KBM-7 (cell line): ENCODE measurements around the gene TEDC2.

Experiments used
- DNase-seq: peaks from one replicate; pipeline ENCODE4 v3.0.0-alpha.2; 2015
- in situ Hi-C: fragments of 300-500 bp; cut with MboI; formaldehyde crosslinking; loops from 2 replicates; pipeline ENCODE4 v1.14.3; 2020; ENCODE audit warnings: low sequenced_read_pairs, low pct_unique_long_range_greater_than_20kb, mixed read lengths

Gene TEDC2

DNA sequence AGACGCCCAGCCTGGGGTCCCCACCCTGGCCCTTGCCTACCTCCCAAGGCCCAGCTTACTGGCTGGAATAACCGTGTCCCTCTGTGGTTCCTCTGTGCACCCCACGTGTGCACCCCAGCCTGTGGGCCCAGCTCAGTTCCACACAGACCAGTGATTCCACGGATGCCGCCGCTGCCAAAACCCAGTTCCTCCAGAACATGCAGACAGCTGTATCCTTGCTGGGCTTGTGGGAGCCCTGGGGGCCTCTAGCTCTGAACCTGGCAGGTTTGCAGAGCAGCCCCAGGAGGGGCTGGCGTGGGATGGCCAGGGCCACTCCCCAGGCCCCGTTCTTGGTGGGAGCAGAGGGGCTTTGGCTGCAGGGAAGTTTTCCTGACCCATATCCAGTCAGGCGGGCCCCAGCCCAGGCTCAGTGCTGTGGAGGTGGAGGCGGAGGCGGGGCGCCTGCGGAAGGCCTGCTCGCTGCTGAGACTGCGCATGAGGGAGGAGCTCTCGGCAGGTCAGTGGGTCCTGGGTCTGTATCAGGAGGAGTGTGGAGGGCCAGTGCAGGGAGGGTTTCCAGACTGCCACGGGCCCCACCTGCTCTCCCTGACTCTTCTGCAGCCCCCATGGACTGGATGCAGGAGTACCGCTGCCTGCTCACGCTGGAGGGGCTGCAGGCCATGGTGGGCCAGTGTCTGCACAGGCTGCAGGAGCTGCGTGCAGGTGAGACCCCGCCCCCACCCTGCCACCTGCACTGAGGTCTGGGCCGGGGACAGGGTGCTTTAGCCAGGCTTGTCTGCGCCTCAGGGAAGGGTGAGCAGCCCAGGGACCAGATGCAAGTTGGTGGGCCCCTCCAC lies 2.3 kb downstream of the TEDC2 start:
- in situ Hi-C loops, result no loop called here
- DNase-seq, result no peak

- no peak for DNase-seq
- in situ Hi-C loops, result no loop called here
Measured at GRCh38 chr16:2464333-2464732, 4.4 kb downstream of the TEDC2 start.

DNA sequence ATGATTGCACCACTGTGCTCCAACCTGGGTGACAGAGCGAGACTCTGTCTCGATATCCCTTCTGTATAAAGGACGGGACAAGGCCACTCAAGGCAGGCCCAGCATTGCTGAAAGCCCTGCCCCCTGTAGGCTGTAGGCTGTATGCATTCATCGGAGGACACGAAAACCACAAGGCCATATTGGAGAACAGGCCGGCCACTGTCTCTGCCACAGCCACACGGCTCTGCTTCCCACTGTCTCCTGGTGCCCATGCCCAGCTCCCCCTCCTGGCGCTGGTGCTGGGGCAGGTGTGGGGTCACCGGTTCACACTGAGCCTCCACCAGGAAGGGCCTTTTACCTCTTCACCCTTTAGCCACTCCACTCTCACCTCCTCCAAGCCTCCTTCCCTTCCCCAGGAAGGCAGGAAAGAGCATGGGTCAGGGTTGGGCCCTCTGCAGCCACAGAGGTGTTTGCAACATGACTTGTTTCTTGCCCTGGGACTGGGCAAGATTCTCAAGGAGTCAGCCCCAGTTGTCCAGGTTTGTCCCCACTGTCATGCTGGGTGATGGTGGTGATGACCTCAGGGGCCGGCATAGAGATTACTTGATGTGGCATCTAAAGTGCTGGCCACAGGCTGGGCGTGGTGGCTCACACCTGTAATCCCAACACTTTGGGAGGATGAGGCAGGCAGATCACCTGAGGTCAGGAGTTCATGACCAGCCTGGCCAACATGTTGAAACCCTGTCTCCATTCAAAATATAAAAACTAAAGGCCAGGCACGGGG lies 5.9 kb downstream of the TEDC2 start:
- in situ Hi-C loops, result no loop called here
- no peak for DNase-seq

- no peak for DNase-seq
- in situ Hi-C loops, result no loop called here
Measured at GRCh38 chr16:2466667-2467527, 7.0 kb downstream of the TEDC2 start.

- in situ Hi-C loops, result no loop called here
- no peak for DNase-seq
Measured at GRCh38 chr16:2467528-2468232, 7.8 kb downstream of the TEDC2 start.

- DNase-seq, result no peak
- in situ Hi-C loops, result no loop called here
Measured at GRCh38 chr16:2468233-2468724, 8.4 kb downstream of the TEDC2 start.

- in situ Hi-C loops, result no loop called here
- DNase-seq, result no peak
Measured at GRCh38 chr16:2468725-2469398, 9.0 kb downstream of the TEDC2 start.

DNA sequence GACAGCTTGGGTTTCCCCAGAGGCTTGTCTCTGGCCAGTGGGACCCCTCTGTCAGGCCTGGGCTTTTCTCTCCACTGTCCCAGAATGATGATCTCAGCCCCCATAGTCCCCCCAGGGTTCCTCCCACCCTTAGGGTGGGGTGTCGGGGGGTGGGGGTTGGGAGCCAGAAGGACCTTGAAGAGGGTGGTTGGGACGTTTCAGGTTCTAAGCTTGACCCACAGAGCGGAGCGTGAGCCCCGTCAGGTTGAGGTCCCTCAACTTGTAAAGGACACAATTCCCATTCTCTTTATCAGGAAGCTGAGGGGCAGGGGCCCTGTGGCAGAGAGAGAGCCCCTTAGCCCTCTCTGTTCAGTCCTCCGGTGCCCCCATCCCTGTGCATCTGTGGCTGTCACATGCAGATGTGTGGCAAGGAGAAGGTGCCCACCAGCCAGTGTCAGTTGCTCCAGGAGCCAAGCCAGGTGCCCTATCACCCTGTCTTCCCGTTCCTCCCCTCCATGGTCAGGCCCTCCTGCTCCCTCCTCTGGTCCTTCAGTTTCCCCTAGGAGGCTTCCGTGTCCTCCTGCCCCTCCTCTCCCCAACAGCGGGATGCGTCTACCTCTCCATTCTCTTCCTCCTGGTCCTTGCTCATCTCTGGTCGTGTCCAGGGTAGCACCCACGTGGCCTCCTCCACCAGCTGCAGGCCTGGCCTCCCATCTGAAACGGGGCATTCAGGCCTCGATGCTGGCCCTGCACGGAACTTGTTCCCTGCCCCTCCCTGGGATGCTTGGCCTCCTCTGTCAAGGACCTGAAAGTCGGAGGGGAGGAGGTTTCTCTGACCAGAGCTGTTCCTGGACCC lies 9.7 kb downstream of the TEDC2 start:
- in situ Hi-C loops, result no loop called here
- no peak for DNase-seq

GRCh38 chr16:2470234-2470601 lies 10.3 kb downstream of the TEDC2 start:
- no peak for DNase-seq
- in situ Hi-C loops, result no loop called here

GRCh38 chr16:2470603-2471015 lies 10.7 kb downstream of the TEDC2 start:
- no peak for DNase-seq
- in situ Hi-C loops, result no loop called here

GRCh38 chr16:2471016-2471652 lies 11.2 kb downstream of the TEDC2 start, which contains the start of gene NTN3:
NTN3 (plus strand) TSS chr16:2471297; CDS start chr16:2471702, 405 bp downstream.
- no peak for DNase-seq
- in situ Hi-C loops, result no loop called here

GRCh38 chr16:2471653-2472487 lies 12.0 kb downstream of the TEDC2 start:
- in situ Hi-C loops, result no loop called here
- no peak for DNase-seq

- in situ Hi-C loops, result no loop called here
- no peak for DNase-seq
Measured at GRCh38 chr16:2472488-2472864, 12.6 kb downstream of the TEDC2 start.

DNA sequence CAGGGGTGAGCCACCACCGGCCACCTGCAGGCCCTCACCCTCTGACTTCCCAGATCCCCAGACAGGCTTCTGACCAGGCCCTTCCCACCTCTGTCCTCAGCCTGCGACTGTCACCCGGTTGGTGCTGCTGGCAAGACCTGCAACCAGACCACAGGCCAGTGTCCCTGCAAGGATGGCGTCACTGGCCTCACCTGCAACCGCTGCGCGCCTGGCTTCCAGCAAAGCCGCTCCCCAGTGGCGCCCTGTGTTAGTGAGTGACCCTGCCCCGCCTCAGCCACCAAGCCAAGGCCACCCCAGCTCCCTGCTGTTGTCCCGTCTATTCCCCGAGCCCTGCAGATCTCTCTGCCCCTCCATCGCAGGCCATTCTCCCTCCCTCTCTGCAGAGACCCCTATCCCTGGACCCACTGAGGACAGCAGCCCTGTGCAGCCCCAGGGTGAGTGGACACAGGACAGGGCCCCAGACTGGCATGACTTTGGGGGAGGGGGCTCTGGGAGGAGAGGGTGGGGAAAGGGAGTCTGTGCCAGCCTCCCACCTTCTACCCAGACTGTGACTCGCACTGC lies 13.1 kb downstream of the TEDC2 start:
- DNase-seq, result no peak
- in situ Hi-C loops, result no loop called here

DNA sequence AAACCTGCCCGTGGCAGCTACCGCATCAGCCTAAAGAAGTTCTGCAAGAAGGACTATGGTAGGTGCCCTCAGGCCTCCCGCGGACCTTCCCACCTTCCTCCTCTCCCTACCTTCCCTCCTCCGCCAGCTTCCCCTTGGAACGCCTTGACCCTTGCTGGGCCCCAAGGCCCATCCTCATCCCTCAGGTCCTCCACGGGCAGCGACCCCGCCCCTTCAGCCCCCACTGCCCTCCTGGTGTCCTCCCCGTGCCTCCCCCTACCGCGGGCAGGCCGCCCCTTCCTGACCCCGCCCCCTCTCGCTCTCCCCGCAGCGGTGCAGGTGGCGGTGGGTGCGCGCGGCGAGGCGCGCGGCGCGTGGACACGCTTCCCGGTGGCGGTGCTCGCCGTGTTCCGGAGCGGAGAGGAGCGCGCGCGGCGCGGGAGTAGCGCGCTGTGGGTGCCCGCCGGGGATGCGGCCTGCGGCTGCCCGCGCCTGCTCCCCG lies 13.6 kb downstream of the TEDC2 start:
- DNase-seq, result no peak
- in situ Hi-C loops, result no loop called here
